PC-9 (cell line): ENCODE results near the gene CLRN2. TPM values are rescaled to one million over a fixed set of nuclear protein-coding genes. Genes with fewer than 3 reads are reported as not detected.

ENCODE experiments used
- BruUV-seq: library from RNA; stranded (reverse); fragments of 400-500 nt; replicated peaks from 2 replicates; lab custom pipeline; 2021; lab: Mats Ljungman, UMichigan
- CTCF ChIA-PET: fragments of 300-600 bp; sonication (Branson Sonifier 250); formaldehyde crosslinking; loops from one replicate; lab custom pipeline; 2022; ENCODE audit warnings: antibody characterized with exemption; lab: Charles Lee
- POLR2A ChIA-PET: fragments of 300-600 bp; sonication (Branson Sonifier 250); formaldehyde crosslinking; loops from one replicate; lab custom pipeline; 2022; ENCODE audit warnings: antibody characterized with exemption; ENCODE audit not compliant: unreplicated experiment; lab: Charles Lee
- DNase-seq, 2 experiments: peaks; one replicate each; pipeline versions ENCODE4 v3.0.0 to v3.0.0-alpha.2; 2015 to 2022; ENCODE audit warnings: mixed read lengths in 1 of 2
- H2AFZ ChIP-seq: fragments of 200-600 bp; sonication (generic); 2 replicates; pipeline ENCODE4 v1.8.1; 2017; ENCODE audit warnings: antibody characterized with exemption
- H3F3A ChIP-seq: fragments of 200-600 bp; sonication (generic); 2 replicates; pipeline ENCODE4 v1.8.1; 2017; ENCODE audit warnings: antibody characterized with exemption, mild to moderate bottlenecking, low read depth; ENCODE audit not compliant: insufficient read depth
- H3K27ac ChIP-seq: fragments of 200-600 bp; sonication (generic); 2 replicates; pipeline ENCODE4 v1.6.1; 2016; ENCODE audit warnings: mixed run types
- H3K27me3 ChIP-seq: fragments of 200-600 bp; sonication (generic); 2 replicates; pipeline ENCODE4 v1.6.1; 2016; ENCODE audit warnings: low read depth, mixed run types; ENCODE audit not compliant: insufficient read depth
- H3K36me3 ChIP-seq: fragments of 200-600 bp; sonication (generic); 2 replicates; pipeline ENCODE4 v1.6.1; 2016; ENCODE audit warnings: low read depth, mixed run types
- H3K4me1 ChIP-seq: fragments of 200-600 bp; sonication (generic); replicated peaks from 2 replicates; pipeline ENCODE4 v1.6.1; 2016; ENCODE audit warnings: mixed run types; ENCODE audit not compliant: insufficient read depth
- H3K4me2 ChIP-seq: fragments of 200-600 bp; sonication (generic); 2 replicates; pipeline ENCODE4 v1.6.1; 2017; ENCODE audit warnings: mixed run types
- H3K4me3 ChIP-seq: fragments of 200-600 bp; sonication (generic); 2 replicates; pipeline ENCODE4 v1.6.1; 2016; ENCODE audit warnings: mixed run types
- H3K79me2 ChIP-seq: fragments of 200-600 bp; sonication (generic); 2 replicates; pipeline ENCODE4 v1.6.1; 2017; ENCODE audit warnings: low read depth, mixed run types
- H3K9me2 ChIP-seq: fragments of 200-600 bp; sonication (generic); 2 replicates; pipeline ENCODE4 v1.8.1; 2017; ENCODE audit warnings: mild to moderate bottlenecking; ENCODE audit not compliant: insufficient read depth
- H3K9me3 ChIP-seq: fragments of 200-600 bp; sonication (generic); 2 replicates; pipeline ENCODE4 v1.8.1; 2016; ENCODE audit warnings: low read depth; ENCODE audit not compliant: insufficient read depth
- H4K20me1 ChIP-seq: fragments of 200-600 bp; sonication (generic); 2 replicates; pipeline ENCODE4 v1.8.1; 2017; ENCODE audit not compliant: insufficient read depth
- EZH2 ChIP-seq: fragments of 200-600 bp; sonication (generic); IDR thresholded peaks from 2 replicates; pipeline ENCODE4 v1.8.0; 2017; ENCODE audit warnings: antibody characterized with exemption, low read depth
- intact Hi-C: fragments of 100-400 bp; cut with micrococcal nuclease; formaldehyde crosslinking; loops from one replicate; pipeline ENCODE4 v1.10.0; 2022; ENCODE audit not compliant: unreplicated experiment
- total RNA-seq: library from RNA; stranded (reverse); gene quantifications from 2 replicates; pipeline ENCODE4 v1.2.3, GENCODE V29; 2021
- TF ChIP-seq, protein P1 (sequence below): fragments of 200-600 bp; sonication (generic); conservative IDR thresholded peaks from 2 replicates; pipeline ENCODE4 v1.6.1; 2017; ENCODE audit warnings: mixed run types, antibody characterized with exemption, mild to moderate bottlenecking, moderate library complexity

CLRN2 gene
- total RNA-seq, 1 experiment from 2014 or later = not detected

DNA sequence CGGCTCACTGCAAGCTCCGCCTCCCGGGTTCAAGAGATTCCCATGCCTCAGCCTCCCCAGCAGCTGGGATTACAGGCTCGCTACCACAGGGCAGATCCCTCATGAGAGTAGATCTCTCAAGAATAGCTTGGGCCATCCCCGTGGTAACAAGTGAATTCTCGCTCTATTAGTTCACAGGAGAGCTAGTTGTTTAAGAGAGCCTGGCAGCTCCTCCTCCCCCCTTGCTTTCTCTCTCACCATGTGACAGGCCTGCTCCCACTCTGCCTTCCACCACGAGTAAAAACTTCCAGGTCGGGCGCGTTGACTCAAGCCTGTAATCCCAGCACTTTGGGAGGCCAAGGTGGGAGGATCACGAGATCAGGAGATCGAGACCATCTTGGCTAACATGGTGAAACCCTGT lies 31.7 kb downstream of the CLRN2 start:
- Histone ChIP-seq H3K36me3 (no peaks in the 10 kb centered on the region), H3K9me3 (no peaks in the 10 kb centered on the region), H3K27ac (no peak overlapping the region), H3F3A (no peaks in the 10 kb centered on the region), H3K27me3 (no peaks in the 10 kb centered on the region), H3K4me2 (no peak overlapping the region), H3K4me1 (0 out of 2 replicates have a peak, but pooled peaks cover 3% of the 10 kb centered on the region), H3K9me2 (no peaks in the 10 kb centered on the region), H2AFZ (no peak overlapping the region), H4K20me1 (no peaks in the 10 kb centered on the region), H3K79me2 (no peaks in the 10 kb centered on the region), H3K4me3 (no peak overlapping the region)
- DNase-seq = no peak
- BruUV-seq = no TSS peak
- intact Hi-C loops = loop anchor here (5.0 kb wide), 1 partner anchor 821 kb away; no protein-coding TSS in a partner anchor
- POLR2A ChIA-PET = no interaction called here
- TF ChIP-seq EZH2 = no peak
- TF ChIP-seq, protein P1, sequence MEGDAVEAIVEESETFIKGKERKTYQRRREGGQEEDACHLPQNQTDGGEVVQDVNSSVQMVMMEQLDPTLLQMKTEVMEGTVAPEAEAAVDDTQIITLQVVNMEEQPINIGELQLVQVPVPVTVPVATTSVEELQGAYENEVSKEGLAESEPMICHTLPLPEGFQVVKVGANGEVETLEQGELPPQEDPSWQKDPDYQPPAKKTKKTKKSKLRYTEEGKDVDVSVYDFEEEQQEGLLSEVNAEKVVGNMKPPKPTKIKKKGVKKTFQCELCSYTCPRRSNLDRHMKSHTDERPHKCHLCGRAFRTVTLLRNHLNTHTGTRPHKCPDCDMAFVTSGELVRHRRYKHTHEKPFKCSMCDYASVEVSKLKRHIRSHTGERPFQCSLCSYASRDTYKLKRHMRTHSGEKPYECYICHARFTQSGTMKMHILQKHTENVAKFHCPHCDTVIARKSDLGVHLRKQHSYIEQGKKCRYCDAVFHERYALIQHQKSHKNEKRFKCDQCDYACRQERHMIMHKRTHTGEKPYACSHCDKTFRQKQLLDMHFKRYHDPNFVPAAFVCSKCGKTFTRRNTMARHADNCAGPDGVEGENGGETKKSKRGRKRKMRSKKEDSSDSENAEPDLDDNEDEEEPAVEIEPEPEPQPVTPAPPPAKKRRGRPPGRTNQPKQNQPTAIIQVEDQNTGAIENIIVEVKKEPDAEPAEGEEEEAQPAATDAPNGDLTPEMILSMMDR = no peak
- CTCF ChIA-PET = no interaction called here

DNA sequence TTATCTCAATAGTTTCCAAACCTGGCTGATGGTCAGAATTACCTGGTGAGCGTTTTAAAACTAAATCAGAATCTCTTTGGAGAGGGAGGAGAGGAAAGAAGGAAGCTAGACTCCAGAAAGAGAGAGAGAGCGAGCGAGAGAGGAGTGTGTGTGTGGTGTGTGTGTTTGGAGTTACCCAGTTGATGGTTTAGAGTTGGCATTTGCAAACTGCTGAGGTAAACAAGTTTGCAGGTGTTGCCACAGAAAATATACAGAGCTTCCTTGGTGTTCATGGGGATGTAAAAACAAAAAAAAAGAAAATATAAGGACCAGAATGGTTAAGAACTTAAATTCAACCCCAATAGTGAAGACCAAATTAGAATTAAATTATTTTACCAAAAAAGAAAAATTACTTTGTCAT lies 35.6 kb downstream of the CLRN2 start:
- Histone ChIP-seq H3K4me1 (no peaks in the 10 kb centered on the region), H2AFZ (no peak overlapping the region), H3F3A (no peaks in the 10 kb centered on the region), H3K4me2 (no peak overlapping the region), H3K4me3 (no peak overlapping the region), H3K27ac (no peak overlapping the region), H3K79me2 (no peaks in the 10 kb centered on the region), H3K9me2 (no peaks in the 10 kb centered on the region), H3K36me3 (no peaks in the 10 kb centered on the region), H4K20me1 (no peaks in the 10 kb centered on the region), H3K27me3 (no peaks in the 10 kb centered on the region), H3K9me3 (no peaks in the 10 kb centered on the region)
- DNase-seq = no peak
- BruUV-seq = no TSS peak
- POLR2A ChIA-PET = no interaction called here
- CTCF ChIA-PET = interaction anchor here (0.6 kb wide), 1 partner anchor 82 kb away, joined by 3 read pairs; no protein-coding TSS in a partner anchor
- TF ChIP-seq, protein P1 = no peak
- no peak for TF ChIP-seq EZH2
- intact Hi-C loops = no loop called here

DNA sequence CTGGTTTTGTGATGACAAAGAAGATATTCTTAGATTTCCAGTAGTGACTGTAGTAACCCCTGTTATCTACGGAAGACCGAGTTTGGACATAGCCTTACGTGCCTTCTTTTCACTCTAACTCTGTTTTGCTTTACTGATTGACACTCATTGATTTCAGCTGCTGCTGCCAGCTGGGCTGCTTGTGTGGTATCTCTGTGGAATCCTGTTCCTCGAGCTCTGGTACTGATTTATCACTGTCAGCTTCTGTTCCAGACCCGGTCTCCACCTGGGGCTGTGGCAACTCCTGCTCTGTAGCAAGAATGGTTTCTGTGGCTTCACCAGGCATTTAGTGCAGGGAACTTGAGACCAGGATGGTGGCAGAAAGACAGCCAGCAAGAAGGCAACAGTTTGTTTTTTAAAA lies 37.5 kb downstream of the CLRN2 start:
- ChIA-PET CTCF (no interaction called here), POLR2A (no interaction called here)
- no peak overlapping the region for H2AFZ ChIP-seq
- no peak overlapping the region for H3K27ac ChIP-seq
- TF ChIP-seq, protein P1 = no peak
- TF ChIP-seq EZH2 = no peak
- no peaks in the 10 kb centered on the region for H3K36me3 ChIP-seq
- H3K9me3 ChIP-seq = no peaks in the 10 kb centered on the region
- H3K27me3 ChIP-seq = no peaks in the 10 kb centered on the region
- no TSS peak for BruUV-seq
- no peaks in the 10 kb centered on the region for H4K20me1 ChIP-seq
- intact Hi-C loops = no loop called here
- DNase-seq = no peak
- H3K4me3 ChIP-seq = no peak overlapping the region
- H3K4me2 ChIP-seq = no peak overlapping the region
- no peaks in the 10 kb centered on the region for H3K9me2 ChIP-seq
- no peaks in the 10 kb centered on the region for H3K4me1 ChIP-seq
- H3K79me2 ChIP-seq = no peaks in the 10 kb centered on the region
- H3F3A ChIP-seq = no peaks in the 10 kb centered on the region
